ENCODE measurements around the gene SLC25A29.
"Not testable (repeated sequence)": the region's sequence is repeated elsewhere in the genome, so short reads cannot be mapped to it uniquely, and the experiment has no call there.

SLC25A29 gene

GRCh38 chr14:100303179-100303578 lies 3.1 kb downstream of the SLC25A29 start:
- Histone ChIP-seq H3K4me1 (ENCODE audit: control insufficient read depth in 2 of 2, insufficient read depth in 2 of 2, low read length in 2 of 2) (peaks cover 13 to 18% of the 10 kb centered on the region in 2 donors), H3K9ac (ENCODE audit: low read depth in 1 of 2, low read length in 2 of 2) (no peak overlapping the region), H3K36me3 (ENCODE audit: control insufficient read depth in 2 of 2, insufficient read depth in 2 of 2, low read length in 2 of 2) (no peaks in the 10 kb centered on the region), H3K9me3 (ENCODE audit: control insufficient read depth in 2 of 2, low read length in 2 of 2) (no peaks in the 10 kb centered on the region), H3K27ac (ENCODE audit: low read depth in 2 of 2, low read length in 2 of 2) (no peak overlapping the region), H3K27me3 (ENCODE audit: control insufficient read depth in 2 of 2, insufficient read depth in 2 of 2, low read length in 2 of 2) (no peaks in the 10 kb centered on the region), H3K4me3 (ENCODE audit: low read length in 2 of 2) (no peak overlapping the region)

- no peaks in the 10 kb centered on the region for H3K36me3 ChIP-seq (ENCODE audit: control insufficient read depth in 2 of 2, insufficient read depth in 2 of 2, low read length in 2 of 2)
- no peak overlapping the region for H3K9ac ChIP-seq (ENCODE audit: low read depth in 1 of 2, low read length in 2 of 2)
- no peaks in the 10 kb centered on the region for H3K27me3 ChIP-seq (ENCODE audit: control insufficient read depth in 2 of 2, insufficient read depth in 2 of 2, low read length in 2 of 2)
- H3K27ac ChIP-seq (ENCODE audit: low read depth in 2 of 2, low read length in 2 of 2): no peak overlapping the region
- peaks cover 16 to 21% of the 10 kb centered on the region in 2 donors for H3K4me1 ChIP-seq (ENCODE audit: control insufficient read depth in 2 of 2, insufficient read depth in 2 of 2, low read length in 2 of 2)
- no peak overlapping the region for H3K4me3 ChIP-seq (ENCODE audit: low read length in 2 of 2)
- no peaks in the 10 kb centered on the region for H3K9me3 ChIP-seq (ENCODE audit: control insufficient read depth in 2 of 2, low read length in 2 of 2)
These were observed 3.6 kb downstream of the SLC25A29 start for GRCh38 chr14:100302616-100303015.

- no peak overlapping the region for H3K4me3 ChIP-seq (ENCODE audit: low read length in 2 of 2)
- peaks cover 6% of the 10 kb centered on the region in 2 donors for H3K4me1 ChIP-seq (ENCODE audit: control insufficient read depth in 2 of 2, insufficient read depth in 2 of 2, low read length in 2 of 2)
- H3K9me3 ChIP-seq (ENCODE audit: control insufficient read depth in 2 of 2, low read length in 2 of 2): no peaks in the 10 kb centered on the region
- no peak overlapping the region for H3K27ac ChIP-seq (ENCODE audit: low read depth in 2 of 2, low read length in 2 of 2)
- H3K9ac ChIP-seq (ENCODE audit: low read depth in 1 of 2, low read length in 2 of 2): no peak overlapping the region
- H3K27me3 ChIP-seq (ENCODE audit: control insufficient read depth in 2 of 2, insufficient read depth in 2 of 2, low read length in 2 of 2): no peaks in the 10 kb centered on the region
- no peaks in the 10 kb centered on the region for H3K36me3 ChIP-seq (ENCODE audit: control insufficient read depth in 2 of 2, insufficient read depth in 2 of 2, low read length in 2 of 2)
These were observed 7.0 kb downstream of the SLC25A29 start for GRCh38 chr14:100299238-100299560.

GRCh38 chr14:100298551-100299237 lies 7.5 kb downstream of the SLC25A29 start:
- Histone ChIP-seq H3K4me3 (ENCODE audit: low read length in 2 of 2) (no peak overlapping the region), H3K36me3 (ENCODE audit: control insufficient read depth in 2 of 2, insufficient read depth in 2 of 2, low read length in 2 of 2) (no peaks in the 10 kb centered on the region), H3K9me3 (ENCODE audit: control insufficient read depth in 2 of 2, low read length in 2 of 2) (no peaks in the 10 kb centered on the region), H3K27ac (ENCODE audit: low read depth in 2 of 2, low read length in 2 of 2) (no peak overlapping the region), H3K9ac (ENCODE audit: low read depth in 1 of 2, low read length in 2 of 2) (no peak overlapping the region), H3K4me1 (ENCODE audit: control insufficient read depth in 2 of 2, insufficient read depth in 2 of 2, low read length in 2 of 2) (peaks cover 6% of the 10 kb centered on the region in 2 donors), H3K27me3 (ENCODE audit: control insufficient read depth in 2 of 2, insufficient read depth in 2 of 2, low read length in 2 of 2) (no peaks in the 10 kb centered on the region)

- peak overlapping the region; percentile 52 to 62 for H3K27ac ChIP-seq (ENCODE audit: low read depth in 2 of 2, low read length in 2 of 2)
- peak overlapping the region in 1 of 2 donors; percentile 12 for H3K9ac ChIP-seq (ENCODE audit: low read depth in 1 of 2, low read length in 2 of 2)
- H3K36me3 ChIP-seq (ENCODE audit: control insufficient read depth in 2 of 2, insufficient read depth in 2 of 2, low read length in 2 of 2): no peaks in the 10 kb centered on the region
- no peaks in the 10 kb centered on the region for H3K9me3 ChIP-seq (ENCODE audit: control insufficient read depth in 2 of 2, low read length in 2 of 2)
- no peak overlapping the region for H3K4me3 ChIP-seq (ENCODE audit: low read length in 2 of 2)
- H3K27me3 ChIP-seq (ENCODE audit: control insufficient read depth in 2 of 2, insufficient read depth in 2 of 2, low read length in 2 of 2): no peaks in the 10 kb centered on the region
- peaks cover 6% of the 10 kb centered on the region in 2 donors for H3K4me1 ChIP-seq (ENCODE audit: control insufficient read depth in 2 of 2, insufficient read depth in 2 of 2, low read length in 2 of 2)
These were observed 8.6 kb downstream of the SLC25A29 start for GRCh38 chr14:100297320-100298300.

GRCh38 chr14:100296729-100297128 lies 9.5 kb downstream of the SLC25A29 start:
- H3K27me3 ChIP-seq (ENCODE audit: control insufficient read depth in 2 of 2, insufficient read depth in 2 of 2, low read length in 2 of 2); H3K36me3 ChIP-seq (ENCODE audit: control insufficient read depth in 2 of 2, insufficient read depth in 2 of 2, low read length in 2 of 2); H3K9ac ChIP-seq (ENCODE audit: low read depth in 1 of 2, low read length in 2 of 2); H3K9me3 ChIP-seq (ENCODE audit: control insufficient read depth in 2 of 2, low read length in 2 of 2); H3K4me3 ChIP-seq (ENCODE audit: low read length in 2 of 2); H3K4me1 ChIP-seq (ENCODE audit: control insufficient read depth in 2 of 2, insufficient read depth in 2 of 2, low read length in 2 of 2): not testable (repeated sequence)
- H3K27ac ChIP-seq (ENCODE audit: low read depth in 2 of 2, low read length in 2 of 2): peak overlapping the region; percentile 52 to 62

- no peaks in the 10 kb centered on the region for H3K9me3 ChIP-seq (ENCODE audit: control insufficient read depth in 2 of 2, low read length in 2 of 2)
- H3K36me3 ChIP-seq (ENCODE audit: control insufficient read depth in 2 of 2, insufficient read depth in 2 of 2, low read length in 2 of 2): no peaks in the 10 kb centered on the region
- no peak overlapping the region for H3K27ac ChIP-seq (ENCODE audit: low read depth in 2 of 2, low read length in 2 of 2)
- H3K9ac ChIP-seq (ENCODE audit: low read depth in 1 of 2, low read length in 2 of 2): no peak overlapping the region
- H3K27me3 ChIP-seq (ENCODE audit: control insufficient read depth in 2 of 2, insufficient read depth in 2 of 2, low read length in 2 of 2): no peaks in the 10 kb centered on the region
- peaks cover 6% of the 10 kb centered on the region in 2 donors for H3K4me1 ChIP-seq (ENCODE audit: control insufficient read depth in 2 of 2, insufficient read depth in 2 of 2, low read length in 2 of 2)
- no peak overlapping the region for H3K4me3 ChIP-seq (ENCODE audit: low read length in 2 of 2)
These were observed 10.1 kb downstream of the SLC25A29 start for GRCh38 chr14:100296106-100296651.

- Histone ChIP-seq H3K4me3 (ENCODE audit: low read length in 2 of 2) (no peak overlapping the region), H3K4me1 (ENCODE audit: control insufficient read depth in 2 of 2, insufficient read depth in 2 of 2, low read length in 2 of 2) (peaks cover 6% of the 10 kb centered on the region in 2 donors), H3K27ac (ENCODE audit: low read depth in 2 of 2, low read length in 2 of 2) (no peak overlapping the region), H3K9ac (ENCODE audit: low read depth in 1 of 2, low read length in 2 of 2) (no peak overlapping the region), H3K27me3 (ENCODE audit: control insufficient read depth in 2 of 2, insufficient read depth in 2 of 2, low read length in 2 of 2) (no peaks in the 10 kb centered on the region), H3K36me3 (ENCODE audit: control insufficient read depth in 2 of 2, insufficient read depth in 2 of 2, low read length in 2 of 2) (no peaks in the 10 kb centered on the region), H3K9me3 (ENCODE audit: control insufficient read depth in 2 of 2, low read length in 2 of 2) (no peaks in the 10 kb centered on the region)
These were observed 10.7 kb downstream of the SLC25A29 start for GRCh38 chr14:100295376-100296105.

GRCh38 chr14:100294963-100295330 lies 11.3 kb downstream of the SLC25A29 start:
- no peak overlapping the region for H3K9ac ChIP-seq (ENCODE audit: low read depth in 1 of 2, low read length in 2 of 2)
- peaks cover 6% of the 10 kb centered on the region in 2 donors for H3K4me1 ChIP-seq (ENCODE audit: control insufficient read depth in 2 of 2, insufficient read depth in 2 of 2, low read length in 2 of 2)
- no peak overlapping the region for H3K4me3 ChIP-seq (ENCODE audit: low read length in 2 of 2)
- H3K27ac ChIP-seq (ENCODE audit: low read depth in 2 of 2, low read length in 2 of 2): no peak overlapping the region
- no peaks in the 10 kb centered on the region for H3K27me3 ChIP-seq (ENCODE audit: control insufficient read depth in 2 of 2, insufficient read depth in 2 of 2, low read length in 2 of 2)
- H3K9me3 ChIP-seq (ENCODE audit: control insufficient read depth in 2 of 2, low read length in 2 of 2): no peaks in the 10 kb centered on the region
- no peaks in the 10 kb centered on the region for H3K36me3 ChIP-seq (ENCODE audit: control insufficient read depth in 2 of 2, insufficient read depth in 2 of 2, low read length in 2 of 2)

All from mucosa of rectum (tissue), 2 donors.